ENCODE measurements around the gene ASCL3. TPM values are rescaled to one million over a fixed set of nuclear protein-coding genes. Genes with fewer than 3 reads are reported as not detected.

ASCL3 gene
- total and polyA plus RNA-seq, 2 donors (not counting 1 experiment from before 2014, with no cell fraction given) = not detected

GRCh38 chr11:8911029-8911823 lies 31.6 kb downstream of the ASCL3 start, which contains the start of gene AKIP1:
TSS of gene AKIP1 (plus strand) at chr11:8911189. CDS start at chr11:8911450, 261 bp downstream.
- ChIA-PET POLR2A (interaction anchor here (0.6 to 2.1 kb wide), 4 partner anchors 78 to 1548 kb away, joined by 3 to 9 read pairs (median 4); partner anchors contain the start of genes RPL27A and TRIM66), CTCF (interaction anchor here (1.0 to 5.4 kb wide), 4 partner anchors 49 to 595 kb away, joined by 3 to 44 read pairs (median 6); no protein-coding TSS in a partner anchor)
- peak within 1 kb of the TSS; percentile 91 for H3K9ac ChIP-seq (ENCODE audit: low read length)
- intact Hi-C loops (cut with micrococcal nuclease) = loop anchor here (2.0 to 5.0 kb wide), 2 partner anchors 222 to 319 kb away; partner anchors contain the start of gene STK33
- Mint-ChIP-seq H3K27me3 (peaks cover 2% of the 10 kb centered on the region), H3K9me3 (ENCODE audit: insufficient read depth) (no peaks in the 10 kb centered on the region), H3K4me3 (peak within 1 kb of the TSS; percentile 96), H3K4me1 (peaks cover 46% of the 10 kb centered on the region), H3K27ac (peak within 1 kb of the TSS; percentile 86)
- H2AFZ ChIP-seq (ENCODE audit: insufficient read depth, low read depth, low read length, poor library complexity, severe bottlenecking) = peak within 1 kb of the TSS; percentile 92
- ATAC-seq (ENCODE audit: low read depth) (peak; percentile 77), DNase-seq (peak; percentile 81)
- TF ChIP-seq CTCF (IDR thresholded peaks at IDR 0.05) (no peak), EZH2 (IDR thresholded peaks at IDR 0.05; ENCODE audit: borderline replicate concordance, insufficient read depth, low read depth, low read length, poor library complexity, severe bottlenecking) (no peak)
- H3K79me2 ChIP-seq (ENCODE audit: control insufficient read depth, insufficient read depth, low read length) = no peaks in the 10 kb centered on the region
- no peaks in the 10 kb centered on the region for H3K9me3 ChIP-seq (ENCODE audit: control extremely low read depth in 1 of 3, control insufficient read depth in 2 of 3, insufficient read depth in 1 of 3, low read length in 2 of 3)
- no peaks in the 10 kb centered on the region for H4K20me1 ChIP-seq (ENCODE audit: control insufficient read depth, insufficient read depth, low read length, poor library complexity, severe bottlenecking)
- no peaks in the 10 kb centered on the region for H3K36me3 ChIP-seq (replicated peaks in 1 of 2; ENCODE audit: control extremely low read depth in 1 of 2, control insufficient read depth in 1 of 2, extremely low read depth in 1 of 2, insufficient read depth in 2 of 2, low read length in 1 of 2)
- H3K4me3 ChIP-seq (ENCODE audit: control extremely low read depth in 1 of 5, extremely low read depth in 1 of 5, insufficient read depth in 1 of 5, low read depth in 2 of 5, low read length in 4 of 5) = peak within 1 kb of the TSS; percentile 61 to 78 (median 69)
- under 1% methylated on average over 64 of the region's 68 CpGs for WGBS (ENCODE audit: insufficient coverage)
- H3K27ac ChIP-seq (ENCODE audit: low read length in 2 of 2) = peak within 1 kb of the TSS; percentile 12 to 58
- H3K4me1 ChIP-seq (ENCODE audit: control insufficient read depth in 2 of 2, insufficient read depth in 2 of 2, low read length in 2 of 2) = peaks cover 18 to 26% of the 10 kb centered on the region in 2 donors
- H3K4me2 ChIP-seq (replicated peaks; ENCODE audit: low read depth, low read length, poor library complexity, severe bottlenecking) = peak within 1 kb of the TSS; percentile 90
- peaks cover 0 to 3% (median 0%) of the 10 kb centered on the region in 4 experiments for H3K27me3 ChIP-seq (replicated peaks in 1 of 4; ENCODE audit: control extremely low read depth in 1 of 4, control insufficient read depth in 3 of 4, insufficient read depth in 4 of 4, low read length in 3 of 4)
